ENCODE results near the gene EIF4B. TPM values are rescaled to one million over a fixed set of nuclear protein-coding genes. Genes with fewer than 3 reads are reported as not detected.

Gene EIF4B
- total RNA-seq, 1 donor from 2014 or later = 336 TPM

- Mint-ChIP-seq H3K27me3 (ENCODE audit: low read depth) (no peaks in the 10 kb centered on the region), H3K27ac (ENCODE audit: unreplicated experiment) (no peak overlapping the region), H3K9me3 (ENCODE audit: low read depth) (no peaks in the 10 kb centered on the region), H3K4me1 (ENCODE audit: low read depth) (peaks cover 25% of the 10 kb centered on the region), H3K36me3 (ENCODE audit: low read depth) (no peaks in the 10 kb centered on the region), H3K4me3 (ENCODE audit: unreplicated experiment) (no peak overlapping the region)
- no peak for DNase-seq (ENCODE audit: low spot score)
- TF ChIP-seq CTCF (IDR thresholded peaks at IDR 0.05) = no peak
These were observed 37.0 kb upstream of the EIF4B start for GRCh38 chr12:52969166-52969795.

- no peak for TF ChIP-seq CTCF (IDR thresholded peaks at IDR 0.05)
- peaks cover 31% of the 10 kb centered on the region for H3K4me1 Mint-ChIP-seq (ENCODE audit: low read depth)
These were observed 36.3 kb upstream of the EIF4B start for GRCh38 chr12:52969828-52970569.

GRCh38 chr12:52971679-52972329, 34.5 kb upstream of the EIF4B start:
- TF ChIP-seq CTCF (IDR thresholded peaks at IDR 0.05) = no peak
- Mint-ChIP-seq H3K27ac (ENCODE audit: unreplicated experiment) (peak overlapping the region; percentile 81), H3K27me3 (ENCODE audit: low read depth) (no peaks in the 10 kb centered on the region), H3K4me3 (ENCODE audit: unreplicated experiment) (no peak overlapping the region), H3K4me1 (ENCODE audit: low read depth) (peaks cover 47% of the 10 kb centered on the region), H3K9me3 (ENCODE audit: low read depth) (no peaks in the 10 kb centered on the region), H3K36me3 (ENCODE audit: low read depth) (no peaks in the 10 kb centered on the region)
- no peak for DNase-seq (ENCODE audit: low spot score)

More at GRCh38 chr12:52969828-52970569, 36.3 kb upstream of the EIF4B start:
- Mint-ChIP-seq H3K4me3 (ENCODE audit: unreplicated experiment) (no peak overlapping the region), H3K36me3 (ENCODE audit: low read depth) (no peaks in the 10 kb centered on the region), H3K27me3 (ENCODE audit: low read depth) (no peaks in the 10 kb centered on the region), H3K9me3 (ENCODE audit: low read depth) (no peaks in the 10 kb centered on the region), H3K27ac (ENCODE audit: unreplicated experiment) (no peak overlapping the region)
- DNase-seq (ENCODE audit: low spot score) = no peak

- H3K9me3 Mint-ChIP-seq (ENCODE audit: low read depth) = no peaks in the 10 kb centered on the region
These were observed 31.1 kb upstream of the EIF4B start for GRCh38 chr12:52975204-52975603.

More at GRCh38 chr12:52975204-52975603, 31.1 kb upstream of the EIF4B start:
- DNase-seq (ENCODE audit: low spot score) = no peak
- no peaks in the 10 kb centered on the region for H3K27me3 Mint-ChIP-seq (ENCODE audit: low read depth)
- no peaks in the 10 kb centered on the region for H3K36me3 Mint-ChIP-seq (ENCODE audit: low read depth)
- no peak overlapping the region for H3K27ac Mint-ChIP-seq (ENCODE audit: unreplicated experiment)
- TF ChIP-seq CTCF (IDR thresholded peaks at IDR 0.05) = no peak
- H3K4me1 Mint-ChIP-seq (ENCODE audit: low read depth) = peaks cover 46% of the 10 kb centered on the region
- H3K4me3 Mint-ChIP-seq (ENCODE audit: unreplicated experiment) = no peak overlapping the region
